Neuronal stem cell (in vitro differentiated cells): ENCODE measurements around the gene TRIM52. TPM values are rescaled to one million over a fixed set of nuclear protein-coding genes. Genes with fewer than 3 reads are reported as not detected.

ENCODE experiments used
- small RNA-seq: library from polyadenylated mRNA; stranded (forward); fragments of <200 nt; extraction: miRNeasy Mini kit (QIAGEN cat#:217004); gene quantifications from one replicate; pipeline ENCODE3, GENCODE V24; 2013; ENCODE audit not compliant: insufficient read depth

TRIM52 gene

Small RNA genes within 50 kb of the gene (small RNA-seq; reads per million reads assigned to genes)
- not detected for gene MIR4638
- gene RNU6-705P, result not detected
- gene SNORD95, result not detected
- gene SNORD96A, result not detected
